GM23338 (cell line): ENCODE measurements around the gene RNF11.

Source experiments
- CREB1 ChIP-seq: fragments of 250-450 bp; sonication (Bioruptor Pico); IDR thresholded peaks from 2 replicates; pipeline ENCODE4 v1.5.0; 2020; ENCODE audit warnings: low read depth, mild to moderate bottlenecking, moderate library complexity
- EZH2 ChIP-seq: fragments of 200-600 bp; sonication (generic); IDR thresholded peaks from one replicate; pipeline ENCODE4 v1.8.0; 2017; ENCODE audit warnings: antibody characterized with exemption, mild to moderate bottlenecking, low read depth; ENCODE audit not compliant: unreplicated experiment
- EZH2phosphoT487 ChIP-seq: fragments of 200-600 bp; sonication (generic); IDR thresholded peaks from one replicate; pipeline ENCODE4 v1.8.1; 2018; ENCODE audit warnings: antibody characterized with exemption; ENCODE audit not compliant: unreplicated experiment
- POLR2AphosphoS5 ChIP-seq: IDR thresholded peaks from 2 replicates; pipeline ENCODE4 v1.6.1; 2016; ENCODE audit warnings: antibody characterized with exemption, low read depth
- TF ChIP-seq, protein P1 (sequence below), 2 experiments: fragments of 200-600 bp in 1 of 2; sonication (generic) in 1 of 2; conservative IDR thresholded peaks; 2 replicates each; pipeline versions ENCODE4 v1.5.1 to v1.6.1; 2016 to 2017; ENCODE audit warnings: antibody characterized with exemption in 2 of 2, low read depth in 2 of 2, mild to moderate bottlenecking in 2 of 2, moderate library complexity in 1 of 2
- TF ChIP-seq, protein P2 (sequence below): IDR thresholded peaks from 2 replicates; pipeline ENCODE4 v1.6.1; 2016; ENCODE audit warnings: antibody characterized with exemption

DNA sequence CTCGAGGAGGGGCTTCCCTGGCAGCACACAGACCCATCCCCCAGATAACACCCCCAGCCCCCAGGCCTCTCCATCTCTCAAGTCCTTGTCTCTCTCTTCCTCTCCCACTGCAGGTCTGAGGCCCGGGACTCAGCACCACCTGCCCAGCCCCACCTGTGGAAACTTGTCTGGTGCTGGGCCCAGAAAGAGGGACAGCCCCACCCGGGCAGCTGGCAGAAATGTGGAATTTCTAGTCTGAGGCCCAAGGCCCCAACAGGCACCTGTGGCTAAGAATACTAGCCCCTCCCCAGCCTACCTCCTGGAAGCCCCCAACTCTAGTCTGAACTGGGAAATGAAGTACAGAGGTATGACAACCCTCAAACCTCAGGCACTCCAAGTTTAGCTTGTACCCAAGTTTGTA lies 78.9 kb downstream of the RNF11 start:
- TF ChIP-seq EZH2 (no peak), POLR2AphosphoS5 (no peak), EZH2phosphoT487 (no peak), CREB1 (CRISPR knock-in tag) (no peak)
- TF ChIP-seq, protein P1, sequence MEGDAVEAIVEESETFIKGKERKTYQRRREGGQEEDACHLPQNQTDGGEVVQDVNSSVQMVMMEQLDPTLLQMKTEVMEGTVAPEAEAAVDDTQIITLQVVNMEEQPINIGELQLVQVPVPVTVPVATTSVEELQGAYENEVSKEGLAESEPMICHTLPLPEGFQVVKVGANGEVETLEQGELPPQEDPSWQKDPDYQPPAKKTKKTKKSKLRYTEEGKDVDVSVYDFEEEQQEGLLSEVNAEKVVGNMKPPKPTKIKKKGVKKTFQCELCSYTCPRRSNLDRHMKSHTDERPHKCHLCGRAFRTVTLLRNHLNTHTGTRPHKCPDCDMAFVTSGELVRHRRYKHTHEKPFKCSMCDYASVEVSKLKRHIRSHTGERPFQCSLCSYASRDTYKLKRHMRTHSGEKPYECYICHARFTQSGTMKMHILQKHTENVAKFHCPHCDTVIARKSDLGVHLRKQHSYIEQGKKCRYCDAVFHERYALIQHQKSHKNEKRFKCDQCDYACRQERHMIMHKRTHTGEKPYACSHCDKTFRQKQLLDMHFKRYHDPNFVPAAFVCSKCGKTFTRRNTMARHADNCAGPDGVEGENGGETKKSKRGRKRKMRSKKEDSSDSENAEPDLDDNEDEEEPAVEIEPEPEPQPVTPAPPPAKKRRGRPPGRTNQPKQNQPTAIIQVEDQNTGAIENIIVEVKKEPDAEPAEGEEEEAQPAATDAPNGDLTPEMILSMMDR (conservative IDR thresholded peaks at IDR 0.05; ENCODE audit: low read depth in 2 of 2) = no peak
- TF ChIP-seq, protein P2, sequence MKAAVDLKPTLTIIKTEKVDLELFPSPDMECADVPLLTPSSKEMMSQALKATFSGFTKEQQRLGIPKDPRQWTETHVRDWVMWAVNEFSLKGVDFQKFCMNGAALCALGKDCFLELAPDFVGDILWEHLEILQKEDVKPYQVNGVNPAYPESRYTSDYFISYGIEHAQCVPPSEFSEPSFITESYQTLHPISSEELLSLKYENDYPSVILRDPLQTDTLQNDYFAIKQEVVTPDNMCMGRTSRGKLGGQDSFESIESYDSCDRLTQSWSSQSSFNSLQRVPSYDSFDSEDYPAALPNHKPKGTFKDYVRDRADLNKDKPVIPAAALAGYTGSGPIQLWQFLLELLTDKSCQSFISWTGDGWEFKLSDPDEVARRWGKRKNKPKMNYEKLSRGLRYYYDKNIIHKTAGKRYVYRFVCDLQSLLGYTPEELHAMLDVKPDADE = no peak
